ENCODE data around the gene TFEB. TPM values are rescaled to one million over a fixed set of nuclear protein-coding genes. Genes with fewer than 3 reads are reported as not detected.

The TFEB gene
- total and polyA plus RNA-seq, 4 donors: 13.3 to 38.4 (median 27.8) TPM

DNA sequence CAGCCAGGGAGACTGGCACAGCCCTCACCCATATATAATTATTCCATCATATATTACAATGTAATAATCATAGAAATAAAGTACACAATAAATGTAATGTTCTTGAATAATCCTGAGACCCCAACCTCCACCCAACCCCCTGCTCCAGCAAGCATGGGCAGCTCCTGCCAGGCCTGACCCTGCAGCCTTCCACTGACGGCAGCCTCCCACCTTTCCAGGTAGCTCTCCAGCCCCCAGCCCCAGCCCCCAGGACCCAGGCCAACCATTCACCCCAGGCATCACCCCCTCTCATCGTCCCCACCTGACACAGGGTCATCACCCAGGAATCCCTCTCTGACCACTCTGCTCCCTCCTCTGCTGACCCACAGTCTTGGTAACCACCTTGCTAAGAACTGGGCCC is 14.6 kb downstream of the TFEB start:
- Histone ChIP-seq H3K9ac (ENCODE audit: insufficient read depth in 1 of 2, low read length in 2 of 2) (no peak overlapping the region), H3K4me1 (ENCODE audit: control insufficient read depth in 5 of 5, insufficient read depth in 5 of 5, low read length in 5 of 5) (peaks cover 7 to 45% (median 31%) of the 10 kb centered on the region in 5 donors), H3K36me3 (ENCODE audit: control insufficient read depth in 4 of 4, insufficient read depth in 4 of 4, low read length in 4 of 4) (no peaks in the 10 kb centered on the region), H3K9me3 (ENCODE audit: control insufficient read depth in 4 of 4, insufficient read depth in 3 of 4, low read length in 3 of 4) (no peaks in the 10 kb centered on the region), H3K27ac (ENCODE audit: low read depth in 1 of 2, low read length in 1 of 2) (no peak overlapping the region), H3K27me3 (ENCODE audit: control insufficient read depth in 3 of 3, insufficient read depth in 3 of 3, low read length in 2 of 3) (no peaks in the 10 kb centered on the region), H3K4me3 (no peak overlapping the region)
- ATAC-seq (ENCODE audit: insufficient read depth, low FRiP score) (no peak), DNase-seq (no peak)
- TF ChIP-seq, protein P1, sequence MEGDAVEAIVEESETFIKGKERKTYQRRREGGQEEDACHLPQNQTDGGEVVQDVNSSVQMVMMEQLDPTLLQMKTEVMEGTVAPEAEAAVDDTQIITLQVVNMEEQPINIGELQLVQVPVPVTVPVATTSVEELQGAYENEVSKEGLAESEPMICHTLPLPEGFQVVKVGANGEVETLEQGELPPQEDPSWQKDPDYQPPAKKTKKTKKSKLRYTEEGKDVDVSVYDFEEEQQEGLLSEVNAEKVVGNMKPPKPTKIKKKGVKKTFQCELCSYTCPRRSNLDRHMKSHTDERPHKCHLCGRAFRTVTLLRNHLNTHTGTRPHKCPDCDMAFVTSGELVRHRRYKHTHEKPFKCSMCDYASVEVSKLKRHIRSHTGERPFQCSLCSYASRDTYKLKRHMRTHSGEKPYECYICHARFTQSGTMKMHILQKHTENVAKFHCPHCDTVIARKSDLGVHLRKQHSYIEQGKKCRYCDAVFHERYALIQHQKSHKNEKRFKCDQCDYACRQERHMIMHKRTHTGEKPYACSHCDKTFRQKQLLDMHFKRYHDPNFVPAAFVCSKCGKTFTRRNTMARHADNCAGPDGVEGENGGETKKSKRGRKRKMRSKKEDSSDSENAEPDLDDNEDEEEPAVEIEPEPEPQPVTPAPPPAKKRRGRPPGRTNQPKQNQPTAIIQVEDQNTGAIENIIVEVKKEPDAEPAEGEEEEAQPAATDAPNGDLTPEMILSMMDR (IDR thresholded peaks at IDR 0.05; ENCODE audit: control extremely low read depth, extremely low read depth): no peak
- 95 to 100% methylated on average over 2 of the region's 2 CpGs for WGBS, 2 donors

DNA sequence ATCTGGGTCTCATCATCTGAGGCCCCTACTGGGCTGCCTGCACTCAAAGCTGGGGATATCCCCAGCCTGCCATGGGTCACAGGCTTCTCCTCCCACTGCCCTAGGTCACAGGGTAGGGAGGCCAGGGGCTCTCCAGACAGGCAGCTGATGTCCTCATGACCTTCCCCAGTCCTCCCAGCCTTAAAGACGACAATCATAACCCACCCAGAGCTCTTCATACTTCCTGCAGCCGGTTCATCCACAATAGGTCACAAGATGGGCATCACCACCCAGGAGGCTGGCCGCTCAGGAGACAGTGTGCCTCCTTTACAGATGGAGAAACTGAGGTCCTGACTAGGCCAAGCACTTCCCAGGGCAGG is 15.2 kb downstream of the TFEB start:
- no peak overlapping the region for H3K9ac ChIP-seq (ENCODE audit: insufficient read depth in 1 of 2, low read length in 2 of 2)
- no peak overlapping the region for H3K4me3 ChIP-seq
- H3K27ac ChIP-seq (ENCODE audit: low read depth in 1 of 2, low read length in 1 of 2): no peak overlapping the region
- H3K36me3 ChIP-seq (ENCODE audit: control insufficient read depth in 4 of 4, insufficient read depth in 4 of 4, low read length in 4 of 4): no peaks in the 10 kb centered on the region
- H3K9me3 ChIP-seq (ENCODE audit: control insufficient read depth in 4 of 4, insufficient read depth in 3 of 4, low read length in 3 of 4): no peaks in the 10 kb centered on the region
- 85 to 95% methylated on average over 3 of the region's 3 CpGs for WGBS, 2 donors
- TF ChIP-seq, protein P1 (IDR thresholded peaks at IDR 0.05; ENCODE audit: control extremely low read depth, extremely low read depth): no peak
- ATAC-seq (ENCODE audit: insufficient read depth, low FRiP score): no peak
- H3K27me3 ChIP-seq (ENCODE audit: control insufficient read depth in 3 of 3, insufficient read depth in 3 of 3, low read length in 2 of 3): no peaks in the 10 kb centered on the region
- peaks cover 7 to 45% (median 30%) of the 10 kb centered on the region in 5 donors for H3K4me1 ChIP-seq (ENCODE audit: control insufficient read depth in 5 of 5, insufficient read depth in 5 of 5, low read length in 5 of 5)
- DNase-seq: no peak

DNA sequence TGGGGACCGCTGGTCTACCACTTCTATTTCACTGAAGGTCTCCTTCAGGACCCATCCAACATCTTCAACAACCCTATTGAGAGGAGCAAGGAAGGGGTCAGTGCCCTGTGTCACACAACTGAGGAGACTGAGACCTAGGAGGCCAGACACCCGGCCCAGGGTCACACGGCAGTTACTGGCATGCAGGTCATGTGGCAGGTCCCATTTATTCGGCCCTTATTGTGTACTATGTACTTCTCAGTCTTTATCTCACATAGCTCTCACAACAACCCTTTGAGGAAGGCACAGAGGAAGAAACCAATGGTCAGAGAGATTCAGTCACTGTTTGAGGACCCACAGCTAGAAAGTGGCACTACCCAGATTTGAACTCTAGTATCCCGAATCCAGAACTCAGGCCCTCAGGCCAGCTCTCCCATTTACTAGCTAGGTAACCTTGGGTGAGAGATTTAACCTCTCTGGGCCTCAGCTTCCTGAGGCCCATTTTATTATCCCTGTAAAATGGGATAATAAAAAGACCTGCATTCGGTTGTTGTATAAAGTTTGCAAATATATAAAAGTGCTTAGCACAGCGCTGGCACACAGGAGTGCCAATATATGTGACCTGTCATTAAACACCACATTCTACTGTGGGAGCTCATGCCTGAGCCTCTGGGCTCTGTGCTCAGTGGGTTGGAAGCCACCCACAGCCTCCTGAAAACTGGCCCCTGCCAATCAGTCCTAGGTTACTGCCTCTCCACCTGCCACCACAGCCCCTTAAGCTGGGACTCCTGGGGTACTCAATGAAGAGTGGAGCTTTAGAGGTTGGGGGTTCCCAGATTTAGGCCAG is 15.8 kb downstream of the TFEB start:
- Histone ChIP-seq H3K9ac (ENCODE audit: insufficient read depth in 1 of 2, low read length in 2 of 2) (no peak overlapping the region), H3K27me3 (ENCODE audit: control insufficient read depth in 3 of 3, insufficient read depth in 3 of 3, low read length in 2 of 3) (no peaks in the 10 kb centered on the region), H3K36me3 (ENCODE audit: control insufficient read depth in 4 of 4, insufficient read depth in 4 of 4, low read length in 4 of 4) (no peaks in the 10 kb centered on the region), H3K4me1 (ENCODE audit: control insufficient read depth in 5 of 5, insufficient read depth in 5 of 5, low read length in 5 of 5) (peaks cover 7 to 43% (median 27%) of the 10 kb centered on the region in 5 donors), H3K27ac (ENCODE audit: low read depth in 1 of 2, low read length in 1 of 2) (no peak overlapping the region), H3K9me3 (ENCODE audit: control insufficient read depth in 4 of 4, insufficient read depth in 3 of 4, low read length in 3 of 4) (no peaks in the 10 kb centered on the region), H3K4me3 (no peak overlapping the region)
- WGBS, 2 donors: 90 to 96% methylated on average over 7 of the region's 7 CpGs
- TF ChIP-seq, protein P1 (IDR thresholded peaks at IDR 0.05; ENCODE audit: control extremely low read depth, extremely low read depth): no peak
- ATAC-seq (ENCODE audit: insufficient read depth, low FRiP score) (no peak), DNase-seq (no peak)

Measured in lung (tissue), 12 donors.